ENCODE measurements around the gene ERCC6. TPM values are rescaled to one million over a fixed set of nuclear protein-coding genes. Genes with fewer than 3 reads are reported as not detected.

ERCC6 gene
- 15.2 TPM for total RNA-seq

- peak within 1 kb of the TSS; percentile 95 for H3K27ac ChIP-seq
- no peaks in the 10 kb centered on the region for H3K9me3 ChIP-seq
- peak in 1 of 2 donors; percentile 35 for TF ChIP-seq POLR2A (IDR thresholded peaks at IDR 0.05)
- peak; percentile 87 to 93 for TF ChIP-seq POLR2AphosphoS5 (IDR thresholded peaks at IDR 0.05; ENCODE audit: insufficient read depth in 1 of 2, low read depth in 1 of 2)
- TF ChIP-seq, protein P1, sequence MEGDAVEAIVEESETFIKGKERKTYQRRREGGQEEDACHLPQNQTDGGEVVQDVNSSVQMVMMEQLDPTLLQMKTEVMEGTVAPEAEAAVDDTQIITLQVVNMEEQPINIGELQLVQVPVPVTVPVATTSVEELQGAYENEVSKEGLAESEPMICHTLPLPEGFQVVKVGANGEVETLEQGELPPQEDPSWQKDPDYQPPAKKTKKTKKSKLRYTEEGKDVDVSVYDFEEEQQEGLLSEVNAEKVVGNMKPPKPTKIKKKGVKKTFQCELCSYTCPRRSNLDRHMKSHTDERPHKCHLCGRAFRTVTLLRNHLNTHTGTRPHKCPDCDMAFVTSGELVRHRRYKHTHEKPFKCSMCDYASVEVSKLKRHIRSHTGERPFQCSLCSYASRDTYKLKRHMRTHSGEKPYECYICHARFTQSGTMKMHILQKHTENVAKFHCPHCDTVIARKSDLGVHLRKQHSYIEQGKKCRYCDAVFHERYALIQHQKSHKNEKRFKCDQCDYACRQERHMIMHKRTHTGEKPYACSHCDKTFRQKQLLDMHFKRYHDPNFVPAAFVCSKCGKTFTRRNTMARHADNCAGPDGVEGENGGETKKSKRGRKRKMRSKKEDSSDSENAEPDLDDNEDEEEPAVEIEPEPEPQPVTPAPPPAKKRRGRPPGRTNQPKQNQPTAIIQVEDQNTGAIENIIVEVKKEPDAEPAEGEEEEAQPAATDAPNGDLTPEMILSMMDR (IDR thresholded peaks at IDR 0.05), result peak in 1 of 3 experiments; percentile 4
- intact Hi-C loops (cut with DNase I), result no loop called here
- no peaks in the 10 kb centered on the region for H3K27me3 ChIP-seq
- H3K4me3 ChIP-seq, result peak within 1 kb of the TSS; percentile 62 to 79
- H3K4me1 ChIP-seq, result peaks cover 26% of the 10 kb centered on the region
- H3K36me3 ChIP-seq, result no peaks in the 10 kb centered on the region
- peak; percentile 97 to 99 for DNase-seq (ENCODE audit: extremely low spot score in 2 of 2)
Observed at GRCh38 chr10:49538381-49539319, at the start of gene ERCC6. ERCC6 (minus strand) TSS chr10:49539121.

DNA sequence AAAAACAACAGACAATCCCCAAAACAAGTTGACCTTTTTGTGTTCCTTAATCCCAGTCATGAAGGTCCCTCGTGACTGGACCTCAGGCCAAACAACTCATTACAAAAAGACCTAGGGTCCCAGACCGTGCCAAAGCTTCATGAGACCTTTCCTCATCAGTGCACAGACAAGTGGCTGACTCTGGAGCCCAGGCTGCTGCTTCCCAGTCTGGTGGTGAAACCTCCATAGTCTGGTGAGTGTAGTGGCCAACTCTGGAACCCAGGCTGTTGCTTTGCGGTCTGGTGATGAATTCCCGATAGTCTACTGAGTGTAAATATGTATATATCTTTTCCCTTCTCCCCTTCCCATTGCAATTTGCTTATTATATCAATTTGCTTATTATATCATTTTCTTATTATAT, 49.1 kb upstream of the ERCC6 start:
- H3K27me3 ChIP-seq, result no peaks in the 10 kb centered on the region
- intact Hi-C loops (cut with DNase I), result no loop called here
- no peaks in the 10 kb centered on the region for H3K9me3 ChIP-seq
- no peak overlapping the region for H3K27ac ChIP-seq
- TF ChIP-seq POLR2A (IDR thresholded peaks at IDR 0.05), result no peak
- no peak for TF ChIP-seq POLR2AphosphoS5 (IDR thresholded peaks at IDR 0.05; ENCODE audit: insufficient read depth in 1 of 2, low read depth in 1 of 2)
- H3K4me3 ChIP-seq, result no peak overlapping the region
- DNase-seq (ENCODE audit: extremely low spot score in 2 of 2), result peak in 1 of 2 donors; percentile 74
- H3K4me1 ChIP-seq, result no peaks in the 10 kb centered on the region
- H3K36me3 ChIP-seq, result no peaks in the 10 kb centered on the region

- H3K36me3 ChIP-seq, result no peaks in the 10 kb centered on the region
- H3K27ac ChIP-seq, result no peak overlapping the region
- no peaks in the 10 kb centered on the region for H3K4me1 ChIP-seq
- H3K4me3 ChIP-seq, result no peak overlapping the region
- intact Hi-C loops (cut with DNase I), result no loop called here
- no peaks in the 10 kb centered on the region for H3K9me3 ChIP-seq
- TF ChIP-seq POLR2A (IDR thresholded peaks at IDR 0.05) (no peak), POLR2AphosphoS5 (IDR thresholded peaks at IDR 0.05; ENCODE audit: insufficient read depth in 1 of 2, low read depth in 1 of 2) (no peak)
- TF ChIP-seq, protein P1 (IDR thresholded peaks at IDR 0.05), result no peak
- H3K27me3 ChIP-seq, result no peaks in the 10 kb centered on the region
- DNase-seq (ENCODE audit: extremely low spot score in 2 of 2), result no peak
Observed at GRCh38 chr10:49585387-49585786, 46.5 kb upstream of the ERCC6 start.

- TF ChIP-seq POLR2AphosphoS5 (IDR thresholded peaks at IDR 0.05; ENCODE audit: insufficient read depth in 1 of 2, low read depth in 1 of 2) (no peak), POLR2A (IDR thresholded peaks at IDR 0.05) (no peak)
- TF ChIP-seq, protein P1 (IDR thresholded peaks at IDR 0.05), result no peak
- Histone ChIP-seq H3K4me1 (no peaks in the 10 kb centered on the region), H3K27me3 (no peaks in the 10 kb centered on the region), H3K27ac (no peak overlapping the region), H3K4me3 (no peak overlapping the region), H3K36me3 (no peaks in the 10 kb centered on the region), H3K9me3 (no peaks in the 10 kb centered on the region)
- intact Hi-C loops (cut with DNase I), result no loop called here
- DNase-seq (ENCODE audit: extremely low spot score in 2 of 2), result no peak
Observed at GRCh38 chr10:49579621-49580020, 40.7 kb upstream of the ERCC6 start.

DNA sequence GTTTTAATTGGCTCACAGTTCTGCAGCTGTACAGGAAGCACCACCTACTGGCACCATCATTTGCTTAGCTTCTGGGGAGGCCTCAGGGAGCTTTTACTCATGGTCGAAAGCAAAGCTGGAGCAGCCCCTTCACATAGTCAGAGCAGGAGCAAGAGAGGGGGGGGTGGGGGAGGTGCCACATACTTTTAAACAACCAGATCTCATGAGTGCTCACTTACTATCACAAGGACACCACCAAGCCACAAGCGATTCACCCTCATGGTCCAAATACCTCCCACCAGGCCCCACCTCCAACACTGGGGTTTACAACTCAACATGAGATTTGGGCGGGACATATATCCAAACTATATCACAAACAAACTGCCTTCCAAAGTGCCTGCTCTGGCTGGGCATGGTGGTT, 39.5 kb upstream of the ERCC6 start:
- Histone ChIP-seq H3K27ac (no peak overlapping the region), H3K36me3 (no peaks in the 10 kb centered on the region), H3K27me3 (no peaks in the 10 kb centered on the region), H3K4me1 (no peaks in the 10 kb centered on the region), H3K9me3 (no peaks in the 10 kb centered on the region), H3K4me3 (no peak overlapping the region)
- intact Hi-C loops (cut with DNase I), result no loop called here
- DNase-seq (ENCODE audit: extremely low spot score in 2 of 2), result no peak
- TF ChIP-seq POLR2A (IDR thresholded peaks at IDR 0.05) (no peak), POLR2AphosphoS5 (IDR thresholded peaks at IDR 0.05; ENCODE audit: insufficient read depth in 1 of 2, low read depth in 1 of 2) (no peak)
- TF ChIP-seq, protein P1 (IDR thresholded peaks at IDR 0.05), result no peak

Data from vagina (tissue), 2 donors.